ENCODE results near the gene NR2C2.

Gene NR2C2

GRCh38 chr3:15079091-15079490, 131.7 kb downstream of the NR2C2 start:
- H3K36me3 ChIP-seq (ENCODE audit: insufficient read depth, low read length): peaks cover 84% of the 10 kb centered on the region
- H3K27me3 ChIP-seq (ENCODE audit: control insufficient read depth, insufficient read depth, low read length): no peaks in the 10 kb centered on the region
- H3K4me3 ChIP-seq (ENCODE audit: low read length): no peak overlapping the region
- no peak overlapping the region for H3K9ac ChIP-seq (ENCODE audit: low read depth, low read length)
- no peaks in the 10 kb centered on the region for H3K9me3 ChIP-seq (replicated peaks; ENCODE audit: low read length)
- H3K4me2 ChIP-seq (ENCODE audit: low read length): no peak overlapping the region
- H3K4me1 ChIP-seq (ENCODE audit: control insufficient read depth, insufficient read depth, low read length): peaks cover 7% of the 10 kb centered on the region

- H3K4me2 ChIP-seq (ENCODE audit: low read length): no peak overlapping the region
- no peaks in the 10 kb centered on the region for H3K27me3 ChIP-seq (ENCODE audit: control insufficient read depth, insufficient read depth, low read length)
- no peak overlapping the region for H3K4me3 ChIP-seq (ENCODE audit: low read length)
- peaks cover 87% of the 10 kb centered on the region for H3K36me3 ChIP-seq (ENCODE audit: insufficient read depth, low read length)
- no peak overlapping the region for H3K9ac ChIP-seq (ENCODE audit: low read depth, low read length)
- H3K4me1 ChIP-seq (ENCODE audit: control insufficient read depth, insufficient read depth, low read length): peaks cover 7% of the 10 kb centered on the region
- no peaks in the 10 kb centered on the region for H3K9me3 ChIP-seq (replicated peaks; ENCODE audit: low read length)
Observed at GRCh38 chr3:15081960-15082664, 134.7 kb downstream of the NR2C2 start.

GRCh38 chr3:15083252-15083651, 135.9 kb downstream of the NR2C2 start:
- Histone ChIP-seq H3K4me3 (ENCODE audit: low read length) (no peak overlapping the region), H3K9me3 (replicated peaks; ENCODE audit: low read length) (no peaks in the 10 kb centered on the region), H3K9ac (ENCODE audit: low read depth, low read length) (no peak overlapping the region), H3K27me3 (ENCODE audit: control insufficient read depth, insufficient read depth, low read length) (no peaks in the 10 kb centered on the region), H3K36me3 (ENCODE audit: insufficient read depth, low read length) (peaks cover 75% of the 10 kb centered on the region), H3K4me1 (ENCODE audit: control insufficient read depth, insufficient read depth, low read length) (peaks cover 7% of the 10 kb centered on the region), H3K4me2 (ENCODE audit: low read length) (no peak overlapping the region)

GRCh38 chr3:15086263-15086662, 138.9 kb downstream of the NR2C2 start:
- H3K9ac ChIP-seq (ENCODE audit: low read depth, low read length): no peak overlapping the region
- H3K27me3 ChIP-seq (ENCODE audit: control insufficient read depth, insufficient read depth, low read length): no peaks in the 10 kb centered on the region
- peaks cover 69% of the 10 kb centered on the region for H3K36me3 ChIP-seq (ENCODE audit: insufficient read depth, low read length)
- H3K9me3 ChIP-seq (replicated peaks; ENCODE audit: low read length): no peaks in the 10 kb centered on the region
- H3K4me3 ChIP-seq (ENCODE audit: low read length): no peak overlapping the region
- H3K4me2 ChIP-seq (ENCODE audit: low read length): no peak overlapping the region
- H3K4me1 ChIP-seq (ENCODE audit: control insufficient read depth, insufficient read depth, low read length): peaks cover 7% of the 10 kb centered on the region

GRCh38 chr3:15086699-15087098, 139.3 kb downstream of the NR2C2 start:
- Histone ChIP-seq H3K4me2 (ENCODE audit: low read length) (no peak overlapping the region), H3K9me3 (replicated peaks; ENCODE audit: low read length) (no peaks in the 10 kb centered on the region), H3K9ac (ENCODE audit: low read depth, low read length) (no peak overlapping the region), H3K27me3 (ENCODE audit: control insufficient read depth, insufficient read depth, low read length) (no peaks in the 10 kb centered on the region), H3K4me3 (ENCODE audit: low read length) (no peak overlapping the region), H3K36me3 (ENCODE audit: insufficient read depth, low read length) (peaks cover 69% of the 10 kb centered on the region), H3K4me1 (ENCODE audit: control insufficient read depth, insufficient read depth, low read length) (peaks cover 7% of the 10 kb centered on the region)

GRCh38 chr3:15089201-15089600, 141.8 kb downstream of the NR2C2 start:
- Histone ChIP-seq H3K27me3 (ENCODE audit: control insufficient read depth, insufficient read depth, low read length) (no peaks in the 10 kb centered on the region), H3K4me2 (ENCODE audit: low read length) (no peak overlapping the region), H3K9ac (ENCODE audit: low read depth, low read length) (no peak overlapping the region), H3K36me3 (ENCODE audit: insufficient read depth, low read length) (peaks cover 54% of the 10 kb centered on the region), H3K9me3 (replicated peaks; ENCODE audit: low read length) (no peaks in the 10 kb centered on the region), H3K4me3 (ENCODE audit: low read length) (no peak overlapping the region), H3K4me1 (ENCODE audit: control insufficient read depth, insufficient read depth, low read length) (no peaks in the 10 kb centered on the region)

GRCh38 chr3:15091575-15091974, 144.2 kb downstream of the NR2C2 start:
- Histone ChIP-seq H3K4me2 (ENCODE audit: low read length) (no peak overlapping the region), H3K36me3 (ENCODE audit: insufficient read depth, low read length) (peaks cover 54% of the 10 kb centered on the region), H3K4me3 (ENCODE audit: low read length) (no peak overlapping the region), H3K27me3 (ENCODE audit: control insufficient read depth, insufficient read depth, low read length) (no peaks in the 10 kb centered on the region), H3K9ac (ENCODE audit: low read depth, low read length) (no peak overlapping the region), H3K4me1 (ENCODE audit: control insufficient read depth, insufficient read depth, low read length) (no peaks in the 10 kb centered on the region), H3K9me3 (replicated peaks; ENCODE audit: low read length) (no peaks in the 10 kb centered on the region)

- H3K9me3 ChIP-seq (replicated peaks; ENCODE audit: low read length): no peaks in the 10 kb centered on the region
- no peak overlapping the region for H3K4me2 ChIP-seq (ENCODE audit: low read length)
- H3K27me3 ChIP-seq (ENCODE audit: control insufficient read depth, insufficient read depth, low read length): no peaks in the 10 kb centered on the region
- peaks cover 3% of the 10 kb centered on the region for H3K4me1 ChIP-seq (ENCODE audit: control insufficient read depth, insufficient read depth, low read length)
- H3K9ac ChIP-seq (ENCODE audit: low read depth, low read length): no peak overlapping the region
- H3K4me3 ChIP-seq (ENCODE audit: low read length): no peak overlapping the region
- H3K36me3 ChIP-seq (ENCODE audit: insufficient read depth, low read length): peaks cover 49% of the 10 kb centered on the region
Observed at GRCh38 chr3:15092686-15093085, 145.3 kb downstream of the NR2C2 start.

- peaks cover 8% of the 10 kb centered on the region for H3K4me1 ChIP-seq (ENCODE audit: control insufficient read depth, insufficient read depth, low read length)
- H3K36me3 ChIP-seq (ENCODE audit: insufficient read depth, low read length): peaks cover 43% of the 10 kb centered on the region
- H3K9ac ChIP-seq (ENCODE audit: low read depth, low read length): no peak overlapping the region
- H3K4me2 ChIP-seq (ENCODE audit: low read length): no peak overlapping the region
- no peaks in the 10 kb centered on the region for H3K9me3 ChIP-seq (replicated peaks; ENCODE audit: low read length)
- no peaks in the 10 kb centered on the region for H3K27me3 ChIP-seq (ENCODE audit: control insufficient read depth, insufficient read depth, low read length)
- H3K4me3 ChIP-seq (ENCODE audit: low read length): no peak overlapping the region
Observed at GRCh38 chr3:15094187-15094875, 146.9 kb downstream of the NR2C2 start.

GRCh38 chr3:15096046-15096445, 148.7 kb downstream of the NR2C2 start:
- Histone ChIP-seq H3K9me3 (replicated peaks; ENCODE audit: low read length) (no peaks in the 10 kb centered on the region), H3K4me2 (ENCODE audit: low read length) (no peak overlapping the region), H3K4me3 (ENCODE audit: low read length) (no peak overlapping the region), H3K27me3 (ENCODE audit: control insufficient read depth, insufficient read depth, low read length) (no peaks in the 10 kb centered on the region), H3K36me3 (ENCODE audit: insufficient read depth, low read length) (peaks cover 33% of the 10 kb centered on the region), H3K4me1 (ENCODE audit: control insufficient read depth, insufficient read depth, low read length) (peaks cover 13% of the 10 kb centered on the region), H3K9ac (ENCODE audit: low read depth, low read length) (no peak overlapping the region)

- Histone ChIP-seq H3K36me3 (ENCODE audit: insufficient read depth, low read length) (peaks cover 27% of the 10 kb centered on the region), H3K4me1 (ENCODE audit: control insufficient read depth, insufficient read depth, low read length) (peaks cover 27% of the 10 kb centered on the region), H3K4me3 (ENCODE audit: low read length) (peak overlapping the region; percentile 87), H3K27me3 (ENCODE audit: control insufficient read depth, insufficient read depth, low read length) (no peaks in the 10 kb centered on the region), H3K9me3 (replicated peaks; ENCODE audit: low read length) (no peaks in the 10 kb centered on the region), H3K4me2 (ENCODE audit: low read length) (peak overlapping the region; percentile 95), H3K9ac (ENCODE audit: low read depth, low read length) (peak overlapping the region; percentile 90)
Observed at GRCh38 chr3:15097891-15098290, 150.5 kb downstream of the NR2C2 start.

Measured in skeletal muscle satellite cell (primary cell).